H9 (cell line): ENCODE results near the gene RCAN1. TPM values are rescaled to one million over a fixed set of nuclear protein-coding genes. Genes with fewer than 3 reads are reported as not detected.

ENCODE experiments used
- DNase-seq: peaks from one replicate; pipeline ENCODE4 v3.0.0-alpha.2; 2017
- H2AFZ ChIP-seq: one replicate; pipeline ENCODE4 v1.6.1; 2013; ENCODE audit warnings: mild to moderate bottlenecking, low read length, control low read depth, moderate library complexity
- H2AK5ac ChIP-seq: 2 replicates; pipeline ENCODE4 v1.6.1; 2013; ENCODE audit warnings: low read length, control low read depth, mixed read lengths; ENCODE audit not compliant: insufficient read length
- H2BK120ac ChIP-seq: one replicate; pipeline ENCODE4 v1.6.1; 2013; ENCODE audit warnings: low read depth, mild to moderate bottlenecking, low read length, control low read depth, inconsistent platforms; ENCODE audit not compliant: poor library complexity, severe bottlenecking
- H2BK12ac ChIP-seq: 2 replicates; pipeline ENCODE4 v1.6.1; 2013; ENCODE audit warnings: low read length, control low read depth, mixed read lengths, low read depth; ENCODE audit not compliant: insufficient read length
- H2BK15ac ChIP-seq: 2 replicates; pipeline ENCODE4 v1.6.1; 2013; ENCODE audit warnings: low read depth, low read length, control low read depth
- H2BK20ac ChIP-seq: one replicate; pipeline ENCODE4 v1.6.1; 2013; ENCODE audit warnings: low read depth, mild to moderate bottlenecking, low read length, control low read depth, inconsistent platforms; ENCODE audit not compliant: poor library complexity, severe bottlenecking
- H2BK5ac ChIP-seq: 2 replicates; pipeline ENCODE4 v1.6.1; 2013; ENCODE audit warnings: low read length, control low read depth, mixed read lengths; ENCODE audit not compliant: insufficient read length
- H3K14ac ChIP-seq: 2 replicates; pipeline ENCODE4 v1.6.1; 2013; ENCODE audit warnings: low read length, control low read depth; ENCODE audit not compliant: insufficient read depth
- H3K18ac ChIP-seq: 2 replicates; pipeline ENCODE4 v1.6.1; 2013; ENCODE audit warnings: low read depth, mild to moderate bottlenecking, mixed read lengths, low read length, control low read depth; ENCODE audit not compliant: insufficient read length
- H3K23ac ChIP-seq: 2 replicates; pipeline ENCODE4 v1.6.1; 2013; ENCODE audit warnings: low read length, control low read depth, mixed read lengths, low read depth; ENCODE audit not compliant: insufficient read length
- H3K23me2 ChIP-seq: 2 replicates; pipeline ENCODE4 v1.6.1; 2013; ENCODE audit warnings: low read depth, mild to moderate bottlenecking, mixed read lengths, low read length, control low read depth; ENCODE audit not compliant: insufficient read length, poor library complexity, severe bottlenecking
- H3K27ac ChIP-seq: 2 replicates; pipeline ENCODE4 v1.5.1; 2013; ENCODE audit warnings: low read length, control low read depth, mixed read lengths, low read depth; ENCODE audit not compliant: insufficient read length
- H3K27me3 ChIP-seq: 2 replicates; pipeline ENCODE4 v1.6.1; 2013; ENCODE audit warnings: low read length, control low read depth, inconsistent platforms; ENCODE audit not compliant: insufficient read depth
- H3K4ac ChIP-seq: 2 replicates; pipeline ENCODE4 v1.6.1; 2013; ENCODE audit warnings: low read depth, mild to moderate bottlenecking, control low read depth, inconsistent platforms, low read length, moderate library complexity
- H3K4me1 ChIP-seq: 2 replicates; pipeline ENCODE4 v1.6.1; 2013; ENCODE audit warnings: low read length, control low read depth, inconsistent platforms; ENCODE audit not compliant: insufficient read depth
- H3K4me2 ChIP-seq: 2 replicates; pipeline ENCODE4 v1.6.1; 2013; ENCODE audit warnings: low read length, control low read depth, mixed read lengths; ENCODE audit not compliant: insufficient read length, insufficient read depth
- H3K56ac ChIP-seq: 2 replicates; pipeline ENCODE4 v1.6.1; 2013; ENCODE audit warnings: low read depth, mild to moderate bottlenecking, mixed read lengths, low read length, control low read depth; ENCODE audit not compliant: insufficient read length
- H3K79me1 ChIP-seq: 2 replicates; pipeline ENCODE4 v1.6.1; 2013; ENCODE audit warnings: low read depth, mild to moderate bottlenecking, moderate library complexity, low read length, control low read depth, inconsistent platforms; ENCODE audit not compliant: insufficient read depth, poor library complexity, severe bottlenecking
- H3K79me2 ChIP-seq: 2 replicates; pipeline ENCODE4 v1.6.1; 2013; ENCODE audit warnings: low read length, control low read depth, inconsistent platforms; ENCODE audit not compliant: insufficient read depth
- H3K9ac ChIP-seq: 2 replicates; pipeline ENCODE4 v1.6.1; 2013; ENCODE audit warnings: low read length, control low read depth, mixed read lengths; ENCODE audit not compliant: insufficient read length; ENCODE audit errors: extremely low read depth
- H3K9me3 ChIP-seq: one replicate; pipeline ENCODE4 v1.6.1; 2013; ENCODE audit warnings: low read depth, low read length, inconsistent platforms; ENCODE audit not compliant: control insufficient read depth
- H3T11ph ChIP-seq: one replicate; pipeline ENCODE4 v1.6.1; 2013; ENCODE audit warnings: mild to moderate bottlenecking, low read length, control low read depth, inconsistent platforms
- H4K20me1 ChIP-seq: one replicate; pipeline ENCODE4 v1.6.1; 2013; ENCODE audit not compliant: control insufficient read depth, insufficient read length, insufficient read depth
- H4K5ac ChIP-seq: 2 replicates; pipeline ENCODE4 v1.6.1; 2013; ENCODE audit warnings: low read depth, mild to moderate bottlenecking, mixed read lengths, low read length, control low read depth; ENCODE audit not compliant: insufficient read length
- H4K8ac ChIP-seq: replicated peaks from 2 replicates; pipeline ENCODE4 v1.6.1; 2013; ENCODE audit warnings: low read length, control low read depth, mixed read lengths, low read depth; ENCODE audit not compliant: insufficient read length
- H4K91ac ChIP-seq: 2 replicates; pipeline ENCODE4 v1.6.1; 2013; ENCODE audit warnings: low read depth, mild to moderate bottlenecking, moderate library complexity, mixed read lengths, low read length, control low read depth; ENCODE audit not compliant: insufficient read length
- H3K27ac Mint-ChIP-seq, 3 experiments: 2 replicates in 2 of 3; 3 replicates in 1 of 3; pipeline ENCODE4 v1.8.0; 2020 to 2021; ENCODE audit warnings: mixed read lengths in 3 of 3, mild to moderate bottlenecking in 1 of 3, moderate library complexity in 1 of 3
- H3K27me3 Mint-ChIP-seq: 2 replicates; pipeline ENCODE4 v1.8.0; 2021; ENCODE audit warnings: low read depth, mild to moderate bottlenecking, moderate library complexity, mixed read lengths
- H3K36me3 Mint-ChIP-seq, 3 experiments: 2 replicates in 2 of 3; 3 replicates in 1 of 3; pipeline ENCODE4 v1.8.0; 2020 to 2021; ENCODE audit warnings: low read depth in 3 of 3, mixed read lengths in 3 of 3; ENCODE audit not compliant: insufficient read depth in 1 of 3
- H3K4me1 Mint-ChIP-seq, 2 experiments: 2 replicates each; pipeline ENCODE4 v1.8.0; 2020; ENCODE audit warnings: mixed read lengths in 2 of 2
- H3K4me3 Mint-ChIP-seq, 2 experiments: 2 replicates in 1 of 2; 3 replicates in 1 of 2; pipeline ENCODE4 v1.8.0; 2020 to 2021; ENCODE audit warnings: mild to moderate bottlenecking in 2 of 2, mixed read lengths in 2 of 2, moderate library complexity in 1 of 2
- H3K9me3 Mint-ChIP-seq, 2 experiments: 2 replicates in 1 of 2; 3 replicates in 1 of 2; pipeline ENCODE4 v1.8.0; 2020; ENCODE audit warnings: mild to moderate bottlenecking in 2 of 2, mixed read lengths in 2 of 2, moderate library complexity in 1 of 2
- CTCF ChIP-seq: fragments of 200-600 bp; sonication (generic); conservative IDR thresholded peaks from 3 replicates; pipeline ENCODE4 v1.8.0; 2021; ENCODE audit warnings: antibody characterized with exemption, mild to moderate bottlenecking
- whole genome bisulfite sequencing: extraction: QIAGEN DNeasy Blood & Tissue Kit; methylation state at CpG from one replicate; pipeline ENCODE4 v1.1.7; 2013; ENCODE audit warnings: missing lambda C conversion rate, low lambda C conversion rate, mixed read lengths; ENCODE audit not compliant: insufficient read length; ENCODE audit errors: extremely low coverage; 5-methylcytosine and 5-hydroxymethylcytosine counted together
- total RNA-seq: library from RNA; stranded (reverse); gene quantifications from 2 replicates; pipeline ENCODE4 v1.2.1, GENCODE V29; 2021

RCAN1 gene
- total RNA-seq, 1 experiment from 2014 or later = 7.0 TPM

GRCh38 chr21:34653522-34653921 lies 38.6 kb upstream of the RCAN1 start:
- no peak overlapping the region for H2BK12ac ChIP-seq
- H3K14ac ChIP-seq = no peak overlapping the region
- no peak overlapping the region for H4K8ac ChIP-seq
- H3K27me3 Mint-ChIP-seq = peaks cover 26% of the 10 kb centered on the region
- H3K9ac ChIP-seq = no peak overlapping the region
- H4K20me1 ChIP-seq = no peaks in the 10 kb centered on the region
- H2BK5ac ChIP-seq = no peak overlapping the region
- no peaks in the 10 kb centered on the region for H3K9me3 ChIP-seq
- H4K5ac ChIP-seq = no peak overlapping the region
- H3T11ph ChIP-seq = no peak overlapping the region
- no peak overlapping the region for H3K4ac ChIP-seq
- no peak overlapping the region for H4K91ac ChIP-seq
- H2BK120ac ChIP-seq = no peak overlapping the region
- no peak overlapping the region for H3K18ac ChIP-seq
- H3K79me1 ChIP-seq = no peaks in the 10 kb centered on the region
- H3K4me2 ChIP-seq = no peak overlapping the region
- H3K4me3 Mint-ChIP-seq = no peak overlapping the region
- no peaks in the 10 kb centered on the region for H3K4me1 ChIP-seq
- no peaks in the 10 kb centered on the region for H3K27me3 ChIP-seq
- no peak overlapping the region for H3K23ac ChIP-seq
- no peak overlapping the region for H3K56ac ChIP-seq
- no peak overlapping the region for H2AK5ac ChIP-seq
- no peaks in the 10 kb centered on the region for H3K23me2 ChIP-seq
- H2AFZ ChIP-seq = no peak overlapping the region
- no peak overlapping the region for H2BK15ac ChIP-seq
- WGBS = no CpG with 5 or more reads among the region's 6 CpGs
- no peak overlapping the region for H3K27ac Mint-ChIP-seq
- peaks cover 0 to 7% of the 10 kb centered on the region in 2 experiments for H3K9me3 Mint-ChIP-seq
- DNase-seq = no peak
- H3K27ac ChIP-seq = no peak overlapping the region
- TF ChIP-seq CTCF = no peak
- no peaks in the 10 kb centered on the region for H3K4me1 Mint-ChIP-seq
- peaks cover 0 to 3% (median 0%) of the 10 kb centered on the region in 3 experiments; a peak in 1 of 7 replicates for H3K36me3 Mint-ChIP-seq
- H3K79me2 ChIP-seq = no peaks in the 10 kb centered on the region
- no peak overlapping the region for H2BK20ac ChIP-seq
